GM21360 (cell line): Measurements from ENCODE around the gene EDRF1.

Experiments used
- ATAC-seq: cut with Tn5 transposase; IDR thresholded peaks from one replicate; pipeline ENCODE4 v1.9.1; 2021; ENCODE audit warnings: mild to moderate bottlenecking, moderate library complexity; ENCODE audit not compliant: unreplicated experiment

The EDRF1 gene

GRCh38 chr10:125761961-125762360 is 42.5 kb downstream of the EDRF1 start:
- ATAC-seq: no peak

DNA sequence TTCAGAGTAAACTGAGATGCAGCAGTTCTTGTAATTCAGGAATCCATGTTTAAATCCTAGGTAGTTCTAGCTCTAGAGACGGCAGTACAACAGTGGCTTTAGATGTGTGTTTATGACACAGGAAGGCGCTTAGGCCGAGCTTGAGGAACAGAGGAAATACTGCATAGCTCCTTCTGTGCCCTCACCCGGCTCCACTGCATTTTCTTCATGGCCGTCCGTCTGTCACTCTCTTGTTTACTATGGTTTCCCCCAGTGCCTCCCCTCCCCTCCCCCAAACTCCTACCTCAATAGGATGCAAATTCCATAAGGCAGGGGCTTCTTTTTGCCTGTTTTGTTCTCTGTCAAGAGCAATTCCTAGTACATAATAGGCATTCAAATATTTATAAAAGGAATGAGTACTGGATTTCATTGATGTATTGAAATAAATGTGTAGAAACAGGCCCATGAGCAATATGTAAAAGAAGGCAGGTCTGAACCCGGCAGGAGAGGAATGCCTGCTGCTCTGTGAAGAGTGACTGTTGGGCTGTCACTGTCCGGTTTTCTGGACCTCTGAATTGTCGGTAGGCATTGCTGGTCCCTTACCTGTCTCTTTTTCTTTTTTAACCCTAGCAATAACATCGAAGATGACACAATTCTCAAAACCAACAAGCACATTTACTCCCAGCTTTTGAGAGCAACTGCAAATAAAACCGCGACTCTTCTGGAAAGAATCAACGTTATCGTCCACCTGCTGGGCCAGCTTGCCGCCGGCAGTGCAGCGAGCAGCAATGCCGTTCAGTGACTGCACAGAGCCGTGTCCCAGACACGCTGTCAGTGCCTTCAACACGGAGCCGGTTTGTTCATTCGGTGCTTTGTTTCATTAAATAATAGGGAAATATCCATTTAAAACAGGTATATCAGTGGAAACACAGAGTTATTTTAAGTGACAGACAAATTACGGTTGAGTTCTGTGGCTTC is 43.5 kb downstream of the EDRF1 start:
- ATAC-seq: no peak

GRCh38 chr10:125765835-125766234 is 46.3 kb downstream of the EDRF1 start:
- ATAC-seq: no peak

DNA sequence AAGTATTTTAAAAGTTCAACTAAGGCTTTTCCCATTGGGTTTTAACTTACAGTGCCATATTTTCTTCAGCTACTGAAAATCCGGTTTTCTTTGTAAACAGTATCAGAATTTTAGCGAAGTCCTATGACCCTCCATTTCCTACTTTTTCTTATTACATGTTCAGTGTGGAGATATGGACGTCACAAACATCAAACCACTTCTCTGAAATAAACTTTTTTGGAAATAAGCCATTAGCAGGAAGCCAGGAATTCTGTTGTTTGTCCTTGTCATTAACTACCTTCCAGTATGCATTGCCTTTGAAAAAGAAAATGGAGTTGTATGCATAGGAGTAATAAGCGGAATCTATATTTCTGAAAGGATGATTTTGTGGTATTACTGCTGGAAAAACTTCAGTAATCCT is 47.0 kb downstream of the EDRF1 start:
- no peak for ATAC-seq

- ATAC-seq: no peak
Observed at GRCh38 chr10:125768219-125768855, 48.8 kb downstream of the EDRF1 start.

DNA sequence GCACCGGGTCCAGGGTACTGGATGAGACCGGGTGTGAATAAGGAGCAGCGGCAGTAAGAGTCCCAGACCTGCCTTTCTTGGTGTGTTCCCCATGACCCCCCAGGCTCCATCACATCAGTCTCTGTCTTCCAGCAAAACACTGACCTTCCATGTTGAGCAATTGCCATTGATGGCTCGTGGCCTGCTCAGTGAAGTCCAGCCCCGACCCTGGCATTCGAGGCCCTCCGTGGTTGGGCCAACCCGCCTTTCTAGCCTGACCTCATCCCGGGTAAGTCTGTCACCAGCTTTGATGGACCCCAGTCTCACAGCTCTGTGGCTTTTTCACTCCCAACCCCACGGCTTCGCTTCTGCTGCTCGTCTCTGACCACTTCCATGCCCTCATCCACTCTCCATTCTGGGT is 49.7 kb downstream of the EDRF1 start:
- ATAC-seq: no peak

- ATAC-seq: no peak
Observed at GRCh38 chr10:125770844-125771243, 51.3 kb downstream of the EDRF1 start.

- ATAC-seq: no peak
Observed at GRCh38 chr10:125772112-125772863, 52.8 kb downstream of the EDRF1 start.

DNA sequence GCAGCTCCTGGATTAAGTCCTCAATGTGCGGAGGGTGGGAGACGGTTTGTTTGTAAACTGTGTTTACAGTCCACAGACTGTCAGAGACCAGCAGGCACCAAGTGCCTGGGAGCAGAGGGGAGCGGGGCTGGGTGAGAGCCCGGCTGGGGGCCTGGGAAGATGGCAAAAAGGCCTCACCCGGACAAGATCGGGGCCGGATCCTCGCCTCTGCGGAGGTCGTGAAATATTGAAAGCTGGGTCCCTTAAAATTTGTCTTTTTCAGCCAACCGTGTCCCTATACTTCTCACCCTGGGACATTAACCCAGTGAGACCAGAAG is 53.3 kb downstream of the EDRF1 start:
- no peak for ATAC-seq

GRCh38 chr10:125773687-125774543 is 54.4 kb downstream of the EDRF1 start:
- no peak for ATAC-seq

DNA sequence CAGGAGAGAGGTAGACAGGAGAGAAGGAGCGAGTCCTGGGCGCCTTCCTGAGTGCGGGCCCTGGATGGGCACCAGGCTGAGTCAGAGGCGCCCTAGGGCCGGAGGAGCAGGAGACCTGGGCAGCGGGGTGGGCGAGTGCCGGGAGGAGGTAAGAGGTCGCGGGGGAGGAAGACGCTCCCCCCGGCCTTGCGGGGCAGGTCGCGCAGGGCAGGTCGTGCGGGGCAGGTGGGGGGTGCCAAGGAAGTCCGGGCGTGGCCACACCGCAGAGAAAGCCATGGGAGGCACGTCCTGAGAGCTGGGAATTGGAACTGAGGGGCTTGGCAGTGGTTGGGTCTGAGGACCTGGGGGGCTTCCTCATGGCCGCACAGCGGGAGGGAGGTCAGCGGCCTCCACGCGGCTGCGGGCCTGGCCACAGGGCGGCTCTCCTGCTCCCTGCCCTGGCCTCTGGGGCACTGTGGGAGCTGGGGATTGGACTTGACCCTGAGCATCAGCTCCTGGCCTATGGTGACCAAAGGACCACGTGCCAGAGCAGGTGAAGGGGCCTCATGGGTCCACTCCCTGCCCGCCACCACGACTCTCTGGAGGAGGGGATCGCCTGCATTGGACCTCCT is 55.2 kb downstream of the EDRF1 start:
- no peak for ATAC-seq

DNA sequence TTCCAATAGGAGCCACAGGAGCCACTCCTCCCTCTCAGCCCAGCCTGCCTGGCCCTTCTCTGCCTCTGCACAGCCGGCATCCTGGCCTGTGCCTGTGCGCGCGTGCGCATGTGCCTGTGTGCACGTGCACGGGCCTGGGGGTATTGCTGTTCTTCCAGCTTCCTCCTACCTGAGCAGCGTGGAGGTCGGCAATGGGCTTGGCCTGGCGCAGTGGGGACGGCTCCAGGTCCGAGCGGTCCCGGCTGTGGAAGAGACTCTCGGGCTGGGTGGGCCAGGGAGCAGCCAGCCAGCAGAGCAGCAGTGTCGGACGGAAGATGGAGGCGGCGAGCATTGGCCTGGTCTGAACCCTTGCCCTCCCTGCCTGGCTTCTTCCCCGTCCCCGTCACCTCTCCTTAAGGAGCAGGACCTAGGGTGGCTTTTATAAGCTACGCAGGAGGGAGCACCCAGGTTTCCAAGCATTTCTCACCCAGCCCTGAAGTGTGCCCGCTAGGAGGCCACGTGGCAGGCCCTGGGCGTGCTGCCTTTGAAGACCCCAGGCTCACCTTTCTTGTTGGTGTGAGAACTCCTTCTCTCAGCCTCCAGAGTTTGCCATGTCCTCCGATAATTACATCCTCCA is 56.1 kb downstream of the EDRF1 start, which contains the start of gene MMP21:
MMP21 (minus strand) TSS at position 331 of the 616 bp plus-strand sequence; CDS start at position 331, 0 bp downstream.
- ATAC-seq: no peak

GRCh38 chr10:125777806-125778205 is 58.3 kb downstream of the EDRF1 start:
- ATAC-seq: no peak

- ATAC-seq: no peak
Observed at GRCh38 chr10:125778556-125778955, 59.0 kb downstream of the EDRF1 start.

- no peak for ATAC-seq
Observed at GRCh38 chr10:125779403-125780327, 60.2 kb downstream of the EDRF1 start.

DNA sequence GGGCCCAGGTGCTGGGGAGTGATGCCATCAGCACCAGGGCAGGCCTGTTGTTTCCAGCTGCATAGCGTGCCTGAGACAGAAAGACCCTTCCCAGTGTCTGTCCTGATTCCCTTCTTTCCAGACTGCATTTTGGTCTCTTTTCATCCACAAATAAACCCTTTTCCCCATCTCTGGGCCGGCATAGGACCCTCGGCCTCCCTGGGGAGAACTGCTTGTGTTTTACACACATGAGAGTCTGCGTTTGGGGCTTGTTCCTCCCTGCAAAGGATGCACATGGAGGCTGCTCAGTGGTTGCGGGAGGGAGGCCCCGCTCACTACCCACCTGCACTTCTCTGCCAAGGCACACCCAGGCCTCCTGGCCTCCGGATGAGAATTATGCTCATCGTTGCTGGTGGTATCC is 61.9 kb downstream of the EDRF1 start:
- no peak for ATAC-seq

DNA sequence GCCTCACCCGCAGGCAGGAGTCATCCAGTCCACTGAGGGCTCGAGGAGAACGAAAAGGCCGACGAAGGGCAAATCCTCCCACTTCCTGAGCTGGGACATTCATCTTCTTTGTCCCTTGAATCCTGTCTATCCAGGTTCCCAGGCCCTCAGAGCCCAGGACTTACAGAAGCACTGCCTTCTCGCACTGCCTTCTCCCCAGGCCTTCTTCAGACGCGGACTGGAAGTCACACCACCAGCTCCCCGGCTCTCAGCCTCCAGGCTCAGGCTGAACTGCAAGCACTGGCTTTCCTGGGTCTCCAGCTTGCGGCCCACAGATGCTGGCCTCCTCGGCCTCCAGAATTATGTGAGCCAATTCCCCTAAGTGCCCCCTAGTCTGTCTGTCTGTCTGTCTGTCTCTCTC is 62.5 kb downstream of the EDRF1 start:
- no peak for ATAC-seq

DNA sequence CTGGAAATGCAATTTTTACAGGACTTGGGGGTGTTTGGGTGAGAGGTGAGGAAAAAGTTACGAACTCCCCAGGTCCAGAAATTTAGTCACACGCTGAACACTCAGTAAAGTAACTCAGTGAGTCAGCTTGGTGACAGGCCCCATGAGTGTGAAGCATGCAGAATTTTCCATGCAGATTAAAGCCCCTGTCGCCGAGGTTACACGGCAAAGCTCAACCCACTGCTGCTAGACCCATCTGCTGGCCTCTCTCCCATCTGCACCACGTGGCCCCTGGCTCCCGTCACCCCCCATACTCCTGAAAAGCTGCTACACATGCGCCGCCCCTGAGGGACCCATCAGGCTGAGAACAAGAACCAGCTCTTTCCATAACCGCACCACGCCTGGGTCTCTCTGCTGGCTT is 63.1 kb downstream of the EDRF1 start:
- no peak for ATAC-seq

GRCh38 chr10:125783408-125783807 is 63.9 kb downstream of the EDRF1 start:
- no peak for ATAC-seq
